GM18909 (cell line): Measurements from ENCODE around the gene KAT2A.

Experiments
- ATAC-seq: cut with Tn5 transposase; IDR thresholded peaks from one replicate; pipeline ENCODE4 v1.9.1; 2021; ENCODE audit warnings: mild to moderate bottlenecking; ENCODE audit not compliant: unreplicated experiment, poor library complexity

KAT2A gene

GRCh38 chr17:42097691-42098631 is 23.2 kb downstream of the KAT2A start, which contains the start of gene ZNF385C:
Gene ZNF385C (minus strand): TSS chr17:42098473. CDS start chr17:42063056, 35,417 bp downstream.
- no peak for ATAC-seq

- ATAC-seq, result no peak
Measured at GRCh38 chr17:42096360-42097111, 24.6 kb downstream of the KAT2A start.

- no peak for ATAC-seq
Measured at GRCh38 chr17:42094375-42095069, 26.6 kb downstream of the KAT2A start.

GRCh38 chr17:42092939-42093338 is 28.2 kb downstream of the KAT2A start:
- no peak for ATAC-seq

- ATAC-seq, result no peak
Measured at GRCh38 chr17:42090964-42091790, 30.0 kb downstream of the KAT2A start.

GRCh38 chr17:42088736-42089135 is 32.4 kb downstream of the KAT2A start:
- ATAC-seq, result no peak

GRCh38 chr17:42087736-42088705 is 33.1 kb downstream of the KAT2A start:
- no peak for ATAC-seq

GRCh38 chr17:42087042-42087701 is 34.0 kb downstream of the KAT2A start:
- ATAC-seq, result no peak

GRCh38 chr17:42081516-42082129 is 39.5 kb downstream of the KAT2A start:
- no peak for ATAC-seq

GRCh38 chr17:42079541-42079940 is 41.6 kb downstream of the KAT2A start:
- no peak for ATAC-seq

- ATAC-seq, result no peak
Measured at GRCh38 chr17:42078396-42079043, 42.6 kb downstream of the KAT2A start.

GRCh38 chr17:42077755-42078154 is 43.4 kb downstream of the KAT2A start:
- no peak for ATAC-seq

GRCh38 chr17:42076797-42077559 is 44.2 kb downstream of the KAT2A start:
- ATAC-seq, result no peak

GRCh38 chr17:42075789-42076188 is 45.4 kb downstream of the KAT2A start:
- no peak for ATAC-seq

GRCh38 chr17:42072323-42073187 is 48.6 kb downstream of the KAT2A start:
- ATAC-seq, result no peak

- no peak for ATAC-seq
Measured at GRCh38 chr17:42071810-42072209, 49.4 kb downstream of the KAT2A start.
